ENCODE results near the gene NCOA6. TPM values are rescaled to one million over a fixed set of nuclear protein-coding genes. Genes with fewer than 3 reads are reported as not detected.

NCOA6 gene
- total RNA-seq: 10 to 100 TPM; 28.9 to 29.8 TPM

- CTCF ChIA-PET: interaction anchor here (0.6 to 1.5 kb wide), 3 partner anchors 15 to 625 kb away, joined by 3 to 5 read pairs (median 3); no protein-coding TSS in a partner anchor
- H3K27me3 Mint-ChIP-seq: peaks cover 15% of the 10 kb centered on the region
Observed at GRCh38 chr20:34825530-34826362, at the start of gene NCOA6. Gene NCOA6 (minus strand): TSS chr20:34825651. CDS start chr20:34782355, 43,296 bp downstream.

GRCh38 chr20:34874094-34874654, 48.7 kb upstream of the NCOA6 start:
- Mint-ChIP-seq H3K9me3 (no peaks in the 10 kb centered on the region), H3K4me1 (peaks cover 64% of the 10 kb centered on the region), H3K4me3 (peak overlapping the region; percentile 74), H3K27ac (peak overlapping the region; percentile 21), H3K27me3 (peaks cover 4% of the 10 kb centered on the region), H3K36me3 (ENCODE audit: low read depth) (peaks cover 6% of the 10 kb centered on the region)
- POLR2A ChIA-PET: interaction anchor here (0.8 to 3.8 kb wide), 5 partner anchors 43 to 218 kb away, joined by 4 to 37 read pairs (median 13); partner anchors contain the start of genes GSS, MYH7B and TRPC4AP
- peak; percentile 73 for DNase-seq
- CTCF ChIA-PET: interaction anchor here (0.7 to 5.4 kb wide), 20 partner anchors 9 to 432 kb away, joined by 3 to 100 read pairs (median 4); partner anchors contain the start of genes EDEM2, GSS and MYH7B

More at GRCh38 chr20:34825530-34826362, at the start of gene NCOA6:
- Mint-ChIP-seq H3K27ac (peak within 1 kb of the TSS; percentile 90), H3K4me3 (peak within 1 kb of the TSS; percentile 96), H3K4me1 (peaks cover 38% of the 10 kb centered on the region), H3K9me3 (no peaks in the 10 kb centered on the region), H3K36me3 (ENCODE audit: low read depth) (peaks cover 17% of the 10 kb centered on the region)
- POLR2A ChIA-PET: interaction anchor here (0.5 to 1.5 kb wide), 5 partner anchors 56 to 714 kb away, joined by 3 to 7 read pairs (median 3); partner anchors contain the start of genes DYNLRB1, EDEM2, EIF2S2 and MMP24OS
- DNase-seq: peak; percentile 86

GRCh38 chr20:34873583-34874093, 48.2 kb upstream of the NCOA6 start:
- H3K4me3 Mint-ChIP-seq: peak overlapping the region; percentile 74
- peaks cover 4% of the 10 kb centered on the region for H3K36me3 Mint-ChIP-seq (ENCODE audit: low read depth)
- ChIA-PET CTCF (interaction anchor here (0.5 to 5.4 kb wide), 25 partner anchors 9 to 432 kb away, joined by 3 to 100 read pairs (median 4); partner anchors contain the start of genes EDEM2, GSS and MYH7B), POLR2A (interaction anchor here (0.8 to 3.8 kb wide), 4 partner anchors 44 to 83 kb away, joined by 4 to 37 read pairs (median 4); partner anchors contain the start of genes GSS and MYH7B)
- DNase-seq: no peak
- no peaks in the 10 kb centered on the region for H3K9me3 Mint-ChIP-seq
- H3K27ac Mint-ChIP-seq: no peak overlapping the region
- peaks cover 4% of the 10 kb centered on the region for H3K27me3 Mint-ChIP-seq
- H3K4me1 Mint-ChIP-seq: peaks cover 63% of the 10 kb centered on the region

- peaks cover 4% of the 10 kb centered on the region for H3K27me3 Mint-ChIP-seq
- CTCF ChIA-PET: interaction anchor here (0.5 to 5.4 kb wide), 18 partner anchors 9 to 274 kb away, joined by 3 to 100 read pairs (median 4); partner anchors contain the start of genes EDEM2, GSS and MYH7B
- POLR2A ChIA-PET: interaction anchor here (1.0 to 1.4 kb wide), 3 partner anchors 15 to 84 kb away, joined by 3 to 5 read pairs (median 3); no protein-coding TSS in a partner anchor
Observed at GRCh38 chr20:34872622-34873224, 47.3 kb upstream of the NCOA6 start, which contains the start of gene GGT7. Gene GGT7 (minus strand): TSS chr20:34872856. CDS start chr20:34872815, 41 bp downstream.

DNA sequence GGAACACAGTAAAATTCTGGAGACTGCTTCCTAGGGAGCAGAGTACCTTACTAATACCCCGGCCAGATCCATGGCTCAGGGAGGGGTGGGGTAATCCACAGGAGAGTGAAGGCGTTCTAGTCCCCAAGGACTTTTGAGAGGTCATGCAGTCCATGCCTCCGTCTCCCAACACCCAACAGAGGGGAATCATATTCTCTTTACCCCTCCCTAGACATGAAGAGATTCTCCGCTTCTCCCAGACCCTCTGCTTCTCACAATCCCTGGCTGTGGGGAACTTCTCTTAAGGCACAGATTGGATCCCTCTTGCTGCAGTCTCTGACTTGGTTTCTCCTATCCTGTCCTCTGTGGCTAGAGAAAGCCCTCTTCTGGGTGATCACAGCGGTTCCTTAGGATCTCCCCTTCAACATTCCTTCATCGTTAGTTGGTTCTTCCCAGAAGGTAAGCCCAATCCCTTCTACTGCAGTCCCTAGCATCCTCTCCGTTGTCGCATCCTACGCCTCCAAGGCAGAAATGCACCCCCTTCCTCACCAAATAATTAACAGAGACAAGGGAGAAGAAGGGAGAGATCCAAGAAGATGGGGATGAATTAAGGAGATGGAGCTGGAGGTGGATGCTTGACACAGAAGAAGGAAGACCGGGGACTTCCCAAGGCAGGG, 46.6 kb upstream of the NCOA6 start:
- H3K36me3 Mint-ChIP-seq (ENCODE audit: low read depth): no peaks in the 10 kb centered on the region
- peak overlapping the region; percentile 55 for H3K27ac Mint-ChIP-seq
- DNase-seq: no peak
- POLR2A ChIA-PET: interaction anchor here (1.0 to 1.4 kb wide), 3 partner anchors 14 to 85 kb away, joined by 3 to 5 read pairs (median 3); no protein-coding TSS in a partner anchor
- H3K9me3 Mint-ChIP-seq: no peaks in the 10 kb centered on the region
- peaks cover 4% of the 10 kb centered on the region for H3K27me3 Mint-ChIP-seq
- peaks cover 52% of the 10 kb centered on the region for H3K4me1 Mint-ChIP-seq
- CTCF ChIA-PET: interaction anchor here (0.9 to 5.4 kb wide), 9 partner anchors 10 to 275 kb away, joined by 3 to 100 read pairs (median 3); partner anchors contain the start of genes EDEM2, GSS and MYH7B
- peak overlapping the region; percentile 51 for H3K4me3 Mint-ChIP-seq

More at GRCh38 chr20:34872622-34873224, 47.3 kb upstream of the NCOA6 start, which contains the start of gene GGT7:
- H3K27ac Mint-ChIP-seq: peak within 1 kb of the TSS; percentile 55
- H3K36me3 Mint-ChIP-seq (ENCODE audit: low read depth): no peaks in the 10 kb centered on the region
- peak within 1 kb of the TSS; percentile 74 for H3K4me3 Mint-ChIP-seq
- peaks cover 54% of the 10 kb centered on the region for H3K4me1 Mint-ChIP-seq
- no peaks in the 10 kb centered on the region for H3K9me3 Mint-ChIP-seq
- DNase-seq: peak; percentile 89

- ChIA-PET POLR2A (interaction anchor here (1.2 kb wide), 1 partner anchor 11 kb away, joined by 3 read pairs; no protein-coding TSS in a partner anchor), CTCF (no interaction called here)
- DNase-seq: no peak
- H3K27ac Mint-ChIP-seq: no peak overlapping the region
- H3K4me1 Mint-ChIP-seq: peaks cover 48% of the 10 kb centered on the region
- H3K4me3 Mint-ChIP-seq: no peak overlapping the region
- H3K36me3 Mint-ChIP-seq (ENCODE audit: low read depth): no peaks in the 10 kb centered on the region
- no peaks in the 10 kb centered on the region for H3K9me3 Mint-ChIP-seq
- H3K27me3 Mint-ChIP-seq: peaks cover 4% of the 10 kb centered on the region
Observed at GRCh38 chr20:34871320-34871926, 46.0 kb upstream of the NCOA6 start.

- Mint-ChIP-seq H3K4me3 (no peak overlapping the region), H3K36me3 (ENCODE audit: low read depth) (no peaks in the 10 kb centered on the region), H3K4me1 (peaks cover 6% of the 10 kb centered on the region), H3K27ac (no peak overlapping the region), H3K9me3 (no peaks in the 10 kb centered on the region), H3K27me3 (no peaks in the 10 kb centered on the region)
- ChIA-PET POLR2A (no interaction called here), CTCF (interaction anchor here (0.9 to 1.0 kb wide), 2 partner anchors 9 to 10 kb away, joined by 3 read pairs; partner anchors contain the start of gene GGT7)
- DNase-seq: no peak
Observed at GRCh38 chr20:34864216-34864615, 38.8 kb upstream of the NCOA6 start.

DNA sequence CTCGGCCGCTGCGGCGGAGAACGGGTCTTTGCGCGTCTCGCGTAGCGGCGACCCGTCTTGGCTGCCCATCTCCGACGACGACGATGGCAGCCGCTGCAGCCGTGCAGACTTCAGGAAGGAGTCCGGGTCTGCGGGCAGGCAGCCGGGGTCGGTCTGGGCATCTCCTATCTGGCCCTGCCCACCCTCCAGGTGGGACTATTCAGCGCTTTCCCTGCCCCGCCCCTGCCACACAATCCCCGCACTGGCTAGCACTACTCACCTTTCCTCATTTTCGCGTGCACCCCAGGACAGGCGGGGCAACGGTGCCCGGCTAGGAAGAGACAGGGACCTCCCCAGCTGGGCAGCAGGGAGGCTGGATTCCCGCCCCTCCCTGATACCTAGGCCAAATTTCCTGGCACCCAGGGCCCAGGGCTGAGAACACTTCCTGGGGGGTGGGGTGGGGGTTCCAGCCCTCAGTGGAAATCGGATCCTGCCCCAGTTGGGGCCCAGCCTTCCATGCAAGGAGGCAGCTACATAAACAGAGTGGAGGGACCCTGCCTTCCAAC, 38.0 kb upstream of the NCOA6 start:
- no peak overlapping the region for H3K4me3 Mint-ChIP-seq
- no peak overlapping the region for H3K27ac Mint-ChIP-seq
- no peaks in the 10 kb centered on the region for H3K27me3 Mint-ChIP-seq
- DNase-seq: no peak
- peaks cover 6% of the 10 kb centered on the region for H3K4me1 Mint-ChIP-seq
- H3K36me3 Mint-ChIP-seq (ENCODE audit: low read depth): no peaks in the 10 kb centered on the region
- ChIA-PET POLR2A (no interaction called here), CTCF (interaction anchor here (1.0 kb wide), 1 partner anchor 9 kb away, joined by 3 read pairs; the partner anchor contains the start of gene GGT7)
- H3K9me3 Mint-ChIP-seq: no peaks in the 10 kb centered on the region

GRCh38 chr20:34862724-34863123, 37.3 kb upstream of the NCOA6 start:
- Mint-ChIP-seq H3K27me3 (no peaks in the 10 kb centered on the region), H3K9me3 (no peaks in the 10 kb centered on the region), H3K4me1 (peaks cover 6% of the 10 kb centered on the region), H3K36me3 (ENCODE audit: low read depth) (no peaks in the 10 kb centered on the region), H3K4me3 (no peak overlapping the region), H3K27ac (no peak overlapping the region)
- ChIA-PET CTCF (interaction anchor here (0.6 to 1.3 kb wide), 2 partner anchors 93 to 322 kb away, joined by 3 read pairs; partner anchors contain the start of genes GSS and MYH7B), POLR2A (no interaction called here)
- no peak for DNase-seq

- CTCF ChIA-PET: interaction anchor here (0.9 to 1.3 kb wide), 2 partner anchors 12 to 94 kb away, joined by 3 read pairs; partner anchors contain the start of genes GGT7, GSS and MYH7B
- H3K27me3 Mint-ChIP-seq: no peaks in the 10 kb centered on the region
- H3K4me1 Mint-ChIP-seq: peaks cover 6% of the 10 kb centered on the region
- no peak for DNase-seq
- H3K4me3 Mint-ChIP-seq: no peak overlapping the region
- no peaks in the 10 kb centered on the region for H3K9me3 Mint-ChIP-seq
- H3K36me3 Mint-ChIP-seq (ENCODE audit: low read depth): no peaks in the 10 kb centered on the region
- POLR2A ChIA-PET: no interaction called here
- H3K27ac Mint-ChIP-seq: no peak overlapping the region
Observed at GRCh38 chr20:34861386-34862084, 36.1 kb upstream of the NCOA6 start.

Data from activated CD4-positive, alpha-beta memory T cell treated with anti-CD3 and anti-CD28 coated beads, Interleukin-2, amount 10 ng/mL, durations not matched to agents 7 days and 5 days (primary cell).